Mesodermal cell (in vitro differentiated cells): ENCODE measurements around the gene CTCFL.
"Not testable (repeated sequence)": the region's sequence is repeated elsewhere in the genome, so short reads cannot be mapped to it uniquely, and the experiment has no call there.

ENCODE experiments used
- H3K27ac ChIP-seq: 2 replicates; pipeline ENCODE4 v1.7.0; 2013; ENCODE audit warnings: mild to moderate bottlenecking, low read depth, low read length, moderate library complexity; ENCODE audit not compliant: severe bottlenecking
- H3K36me3 ChIP-seq: 2 replicates; pipeline ENCODE4 v1.7.1; 2013; ENCODE audit warnings: mild to moderate bottlenecking, low read length, moderate library complexity; ENCODE audit not compliant: control insufficient read depth, insufficient read depth
- H3K4me1 ChIP-seq: one replicate; pipeline ENCODE4 v1.7.1; 2013; ENCODE audit warnings: mild to moderate bottlenecking, low read length; ENCODE audit not compliant: insufficient read depth, control insufficient read depth, poor library complexity, severe bottlenecking
- H3K4me3 ChIP-seq: 2 replicates; pipeline ENCODE4 v1.7.0; 2013; ENCODE audit warnings: low read length, control low read depth, mild to moderate bottlenecking; ENCODE audit not compliant: insufficient read depth, poor library complexity, severe bottlenecking; ENCODE audit errors: extremely low read depth
- H3K9me3 ChIP-seq: 2 replicates; pipeline ENCODE4 v1.7.1; 2013; ENCODE audit warnings: mild to moderate bottlenecking, low read length, moderate library complexity; ENCODE audit not compliant: control insufficient read depth
- WGBS, 2 experiments: methylation state at CpG; one replicate each; pipeline ENCODE4 v1.1.5; 2013; ENCODE audit warnings: missing lambda C conversion rate in 2 of 2; ENCODE audit not compliant: insufficient coverage in 2 of 2; 5-methylcytosine and 5-hydroxymethylcytosine counted together

Gene CTCFL

DNA sequence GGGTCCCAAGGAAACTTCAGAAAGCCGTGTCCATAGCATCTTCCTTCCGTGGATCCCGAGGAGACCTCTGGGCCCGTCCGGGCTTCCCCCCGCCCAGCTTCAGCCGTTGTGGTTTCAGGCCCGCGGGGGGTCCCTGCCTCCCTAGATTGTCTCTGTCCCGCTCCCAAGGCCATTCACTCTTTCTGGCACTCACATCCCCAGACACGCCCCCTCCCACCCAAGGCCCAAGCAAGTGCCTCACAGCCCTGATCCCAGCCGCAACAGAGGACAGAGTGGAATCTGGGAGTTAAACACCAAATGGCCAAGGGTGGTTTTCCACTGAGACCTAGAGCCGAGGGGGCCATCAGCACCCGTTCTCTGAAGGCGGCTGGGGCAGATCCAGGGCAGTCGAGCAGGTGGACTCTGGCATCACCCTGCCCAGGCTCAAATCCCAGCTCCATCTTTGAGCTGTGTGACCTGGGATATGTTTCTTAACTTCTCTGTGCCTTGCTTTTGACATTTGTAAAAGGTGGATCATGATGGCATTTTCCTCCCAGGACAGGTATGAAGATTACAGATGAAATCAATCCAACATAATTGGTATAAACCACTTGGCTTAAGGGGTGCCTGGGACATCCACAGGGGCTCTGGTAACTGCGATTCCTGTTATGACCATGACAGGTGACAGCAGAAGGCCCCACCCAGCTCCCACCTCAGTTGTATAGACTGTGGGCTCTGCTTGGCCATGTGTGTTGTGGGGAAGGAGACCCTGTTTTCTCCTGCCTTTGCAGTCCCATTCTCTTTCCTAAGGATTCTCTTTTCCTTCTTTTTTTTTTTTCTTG is 48.1 kb downstream of the CTCFL start:
- peaks cover 5% of the 10 kb centered on the region for H3K4me1 ChIP-seq
- H3K36me3 ChIP-seq = no peaks in the 10 kb centered on the region
- 64 to 67% methylated on average over 13 to 17 of the region's 17 CpGs for WGBS, 2 experiments

DNA sequence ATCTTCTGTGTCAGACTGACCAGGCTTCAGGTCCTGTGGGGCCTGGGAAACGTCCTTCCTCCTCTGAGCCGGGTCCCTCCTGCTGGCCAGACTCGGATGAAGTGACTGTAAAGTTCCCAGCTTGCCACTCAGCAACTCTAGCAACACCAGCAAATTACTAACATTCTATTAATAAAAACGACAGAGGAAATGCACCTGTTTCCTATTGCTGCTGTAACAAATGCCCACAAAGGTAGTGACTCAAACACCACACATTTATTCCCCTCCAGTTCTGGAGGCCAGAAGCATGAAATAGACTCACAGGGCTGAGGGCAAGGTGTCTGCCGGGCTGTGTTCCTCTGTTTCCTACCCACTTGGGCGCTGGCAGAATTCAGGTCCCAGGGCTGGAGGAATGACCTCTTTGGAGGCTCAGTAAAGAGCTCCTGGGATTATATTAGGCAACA is 48.8 kb downstream of the CTCFL start:
- no peaks in the 10 kb centered on the region for H3K9me3 ChIP-seq
- H3K4me1 ChIP-seq = peaks cover 1% of the 10 kb centered on the region
- H3K36me3 ChIP-seq = no peaks in the 10 kb centered on the region
- WGBS, 2 experiments = 72 to 84% methylated on average over 3 of the region's 6 CpGs
- H3K27ac ChIP-seq = no peak overlapping the region
- H3K4me3 ChIP-seq = no peak overlapping the region

More for the DNA sequence above, 48.1 kb downstream of the CTCFL start:
- Histone ChIP-seq H3K9me3 (no peaks in the 10 kb centered on the region), H3K27ac (no peak overlapping the region), H3K4me3 (no peak overlapping the region)

- H3K9me3 ChIP-seq = no peaks in the 10 kb centered on the region
- no peaks in the 10 kb centered on the region for H3K36me3 ChIP-seq
- peaks cover 6% of the 10 kb centered on the region for H3K4me1 ChIP-seq
- no peak overlapping the region for H3K4me3 ChIP-seq
- WGBS, 2 experiments = 88 to 93% methylated on average over 6 of the region's 8 CpGs
- no peak overlapping the region for H3K27ac ChIP-seq
These were observed 49.4 kb downstream of the CTCFL start for GRCh38 chr20:57475388-57476083.

- no peaks in the 10 kb centered on the region for H3K36me3 ChIP-seq
- WGBS, 2 experiments = 82 to 89% methylated on average over 3 to 7 of the region's 7 CpGs
- no peak overlapping the region for H3K27ac ChIP-seq
- no peaks in the 10 kb centered on the region for H3K9me3 ChIP-seq
- peaks cover 13% of the 10 kb centered on the region for H3K4me1 ChIP-seq
- no peak overlapping the region for H3K4me3 ChIP-seq
These were observed 50.1 kb downstream of the CTCFL start for GRCh38 chr20:57474816-57475215.

DNA sequence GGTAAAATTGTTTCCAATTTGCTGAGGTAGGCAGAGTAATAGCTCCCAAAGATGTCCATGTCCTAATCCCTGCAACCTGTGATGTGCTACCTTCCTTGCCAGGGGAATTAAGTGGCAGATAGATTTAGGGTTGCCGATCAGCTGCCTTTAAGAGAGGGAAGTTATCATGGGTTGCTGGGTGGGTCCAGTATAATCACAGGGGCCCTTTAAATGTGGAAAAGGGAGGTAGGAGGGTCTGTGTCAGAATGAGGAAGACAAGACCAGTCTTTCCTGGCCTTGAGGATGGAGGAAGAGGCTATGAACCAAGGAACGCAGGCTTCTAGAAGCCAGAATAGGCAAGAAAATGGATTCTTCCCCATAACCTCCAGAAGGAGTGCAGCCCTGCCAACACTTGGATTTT is 50.7 kb downstream of the CTCFL start:
- H3K4me3 ChIP-seq = no peak overlapping the region
- no peaks in the 10 kb centered on the region for H3K36me3 ChIP-seq
- H3K9me3 ChIP-seq = no peaks in the 10 kb centered on the region
- H3K27ac ChIP-seq = no peak overlapping the region
- H3K4me1 ChIP-seq = peaks cover 18% of the 10 kb centered on the region
- 100% methylated on average over 2 of the region's 2 CpGs for WGBS, 2 experiments

- Histone ChIP-seq H3K9me3 (no peaks in the 10 kb centered on the region), H3K4me1 (peaks cover 21% of the 10 kb centered on the region), H3K27ac (no peak overlapping the region), H3K36me3 (no peaks in the 10 kb centered on the region), H3K4me3 (no peak overlapping the region)
- 53 to 57% methylated on average over 12 to 16 of the region's 16 CpGs for WGBS, 2 experiments
These were observed 51.5 kb downstream of the CTCFL start for GRCh38 chr20:57473246-57474048.

- H3K27ac ChIP-seq, H3K36me3 ChIP-seq, H3K9me3 ChIP-seq, H3K4me3 ChIP-seq: not testable (repeated sequence)
- 83 to 91% methylated on average over 4 to 5 of the region's 5 CpGs for WGBS, 2 experiments
- H3K4me1 ChIP-seq = peaks cover 21% of the 10 kb centered on the region
These were observed 52.5 kb downstream of the CTCFL start for GRCh38 chr20:57472474-57472873.

DNA sequence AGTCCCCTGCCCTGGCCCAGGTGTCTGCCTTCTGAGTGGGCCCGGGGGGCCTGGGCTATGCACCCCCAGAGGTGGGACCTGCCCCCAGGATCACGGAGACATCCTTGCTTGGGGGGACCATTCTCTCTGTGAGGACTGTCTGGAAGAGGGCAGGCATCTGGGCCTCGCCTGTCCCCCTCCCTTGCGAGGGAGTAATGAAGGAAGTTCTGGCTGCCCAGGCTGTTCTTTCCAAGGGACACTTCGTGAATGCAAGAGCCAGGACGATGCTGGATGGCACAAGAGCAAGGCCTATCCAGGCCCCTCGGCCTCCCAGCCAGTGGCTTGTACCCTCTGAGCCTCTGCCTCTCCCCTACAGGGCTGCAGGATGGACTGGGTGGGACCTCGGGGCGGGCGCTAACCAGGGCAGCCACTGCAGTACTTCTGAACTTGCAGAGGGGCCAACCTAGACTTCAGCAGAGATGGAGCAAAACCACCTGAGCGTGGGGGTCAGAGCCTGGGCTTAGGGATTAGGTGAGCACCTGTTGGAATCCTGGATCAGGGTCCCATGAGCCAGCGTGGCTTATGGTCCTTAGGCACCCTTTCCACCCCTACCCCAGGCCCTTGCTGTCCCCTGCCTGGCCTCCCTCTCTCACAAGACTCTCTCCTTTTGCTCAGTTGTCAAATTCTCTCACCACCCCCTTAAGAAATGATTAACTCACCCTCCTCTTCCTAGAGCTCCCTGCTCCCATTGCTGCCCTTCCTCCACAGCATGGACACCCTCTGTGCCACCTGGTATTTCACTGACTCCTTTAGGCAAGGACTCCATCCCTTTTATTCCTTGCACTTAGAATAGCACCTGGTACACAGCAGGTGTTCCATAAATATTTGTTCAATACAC is 53.2 kb downstream of the CTCFL start:
- WGBS, 2 experiments = 77 to 80% methylated on average over 11 to 12 of the region's 12 CpGs
- H3K36me3 ChIP-seq = no peaks in the 10 kb centered on the region
- peaks cover 21% of the 10 kb centered on the region for H3K4me1 ChIP-seq

GRCh38 chr20:57470666-57471495 is 54.1 kb downstream of the CTCFL start:
- Histone ChIP-seq H3K9me3 (no peaks in the 10 kb centered on the region), H3K4me1 (peaks cover 21% of the 10 kb centered on the region), H3K4me3 (no peak overlapping the region), H3K27ac (no peak overlapping the region), H3K36me3 (no peaks in the 10 kb centered on the region)
- WGBS, 2 experiments = 50 to 55% methylated on average over 9 to 10 of the region's 18 CpGs

More for the DNA sequence above, 53.2 kb downstream of the CTCFL start:
- no peak overlapping the region for H3K27ac ChIP-seq
- H3K4me3 ChIP-seq = no peak overlapping the region
- no peaks in the 10 kb centered on the region for H3K9me3 ChIP-seq
